NB4 (cell line): Measurements from ENCODE around the gene SUCNR1.

ENCODE experiments used
- CTCF ChIP-seq: IDR thresholded peaks from one replicate; pipeline ENCODE4 v1.5.1; 2012; ENCODE audit warnings: low read depth, low read length
- MAX ChIP-seq: IDR thresholded peaks from 2 replicates; pipeline ENCODE4 v1.6.1; 2011; ENCODE audit warnings: low read depth, low read length
- POLR2A ChIP-seq: IDR thresholded peaks from 2 replicates; pipeline ENCODE4 v1.6.1; 2011; ENCODE audit warnings: mild to moderate bottlenecking; ENCODE audit not compliant: insufficient read length; ENCODE audit errors: extremely low read depth

GRCh38 chr3:151879679-151880415 lies 6.4 kb downstream of the SUCNR1 start:
- TF ChIP-seq CTCF, result no peak
- no peak for TF ChIP-seq MAX
- TF ChIP-seq POLR2A, result no peak
